ENCODE measurements around the gene MRPS7. TPM values are rescaled to one million over a fixed set of nuclear protein-coding genes. Genes with fewer than 3 reads are reported as not detected.

The MRPS7 gene
- total RNA-seq, 1 donor from 2014 or later, result 43.3 TPM

GRCh38 chr17:75313941-75314551 is 52.4 kb downstream of the MRPS7 start:
- H3K9ac ChIP-seq, result no peak overlapping the region
- no peak overlapping the region for H3K27ac ChIP-seq
- Mint-ChIP-seq H3K9me3 (no peaks in the 10 kb centered on the region), H3K36me3 (peaks cover 2% of the 10 kb centered on the region), H3K4me3 (no peak overlapping the region), H3K27me3 (ENCODE audit: insufficient read depth, low read depth) (peaks cover 7% of the 10 kb centered on the region), H3K27ac (no peak overlapping the region), H3K4me1 (peaks cover 4% of the 10 kb centered on the region)
- peaks cover 14% of the 10 kb centered on the region for H4K20me1 ChIP-seq (ENCODE audit: low read depth)
- H3K4me1 ChIP-seq, result peaks cover 10% of the 10 kb centered on the region
- H2AFZ ChIP-seq (replicated peaks), result no peak overlapping the region
- DNase-seq (ENCODE audit: low spot score), result no peak
- H3K27me3 ChIP-seq, result no peaks in the 10 kb centered on the region
- H3K79me2 ChIP-seq (ENCODE audit: low read depth), result no peaks in the 10 kb centered on the region
- no peak overlapping the region for H3K4me2 ChIP-seq
- H3K9me3 ChIP-seq (ENCODE audit: low read depth), result no peaks in the 10 kb centered on the region
- peaks cover 9% of the 10 kb centered on the region for H3F3A ChIP-seq (ENCODE audit: low read depth)
- H3K36me3 ChIP-seq, result no peaks in the 10 kb centered on the region
- no peak for TF ChIP-seq EZH2 (IDR thresholded peaks at IDR 0.05)
- TF ChIP-seq EZH2phosphoT487 (IDR thresholded peaks at IDR 0.05), result no peak
- no peak for TF ChIP-seq CTCF (IDR thresholded peaks at IDR 0.05)
- no peak overlapping the region for H3K4me3 ChIP-seq

GRCh38 chr17:75315541-75316243 is 54.0 kb downstream of the MRPS7 start:
- H3K4me2 ChIP-seq, result no peak overlapping the region
- peaks cover 9% of the 10 kb centered on the region for H3F3A ChIP-seq (ENCODE audit: low read depth)
- H3K9me3 ChIP-seq (ENCODE audit: low read depth), result no peaks in the 10 kb centered on the region
- no peak for DNase-seq (ENCODE audit: low spot score)
- TF ChIP-seq EZH2phosphoT487 (IDR thresholded peaks at IDR 0.05) (no peak), CTCF (IDR thresholded peaks at IDR 0.05) (no peak), EZH2 (IDR thresholded peaks at IDR 0.05) (no peak)
- H3K4me3 ChIP-seq, result no peak overlapping the region
- H3K4me1 ChIP-seq, result peaks cover 10% of the 10 kb centered on the region
- H3K27me3 Mint-ChIP-seq (ENCODE audit: insufficient read depth, low read depth), result peaks cover 7% of the 10 kb centered on the region
- no peak overlapping the region for H2AFZ ChIP-seq (replicated peaks)
- peaks cover 4% of the 10 kb centered on the region for H3K4me1 Mint-ChIP-seq
- no peak overlapping the region for H3K27ac ChIP-seq
- no peaks in the 10 kb centered on the region for H3K9me3 Mint-ChIP-seq
- no peaks in the 10 kb centered on the region for H3K27me3 ChIP-seq
- H3K36me3 Mint-ChIP-seq, result peaks cover 8% of the 10 kb centered on the region
- H4K20me1 ChIP-seq (ENCODE audit: low read depth), result peaks cover 14% of the 10 kb centered on the region
- no peaks in the 10 kb centered on the region for H3K79me2 ChIP-seq (ENCODE audit: low read depth)
- H3K9ac ChIP-seq, result no peak overlapping the region
- H3K27ac Mint-ChIP-seq, result peak overlapping the region; percentile 8
- H3K4me3 Mint-ChIP-seq, result no peak overlapping the region
- H3K36me3 ChIP-seq, result no peaks in the 10 kb centered on the region

Other genes with a start within 250 kb of the MRPS7 start
- 50.8 and 52.8 TPM in 2 replicates for gene MRPL58, start 249.2 kb upstream of the MRPS7 start, total RNA-seq (ENCODE audit: low replicate concordance)
- gene ATP5PD, start 214.9 kb upstream of the MRPS7 start, total RNA-seq (ENCODE audit: low replicate concordance), result 209 and 268 TPM in 2 replicates
- gene KCTD2, start 214.7 kb upstream of the MRPS7 start, total RNA-seq (ENCODE audit: low replicate concordance), result 28.9 and 32.9 TPM in 2 replicates
- gene SLC16A5, start 173.9 kb upstream of the MRPS7 start, total RNA-seq (ENCODE audit: low replicate concordance), result 3.4 and 19.9 TPM in 2 replicates
- 1.9 and 4.3 TPM in 2 replicates for gene ARMC7, start 151.9 kb upstream of the MRPS7 start, total RNA-seq (ENCODE audit: low replicate concordance)
- 45.8 and 117 TPM in 2 replicates for gene NT5C, start 130.1 kb upstream of the MRPS7 start, total RNA-seq (ENCODE audit: low replicate concordance)
- gene JPT1, start 107.4 kb upstream of the MRPS7 start, total RNA-seq (ENCODE audit: low replicate concordance), result 236 and 286 TPM in 2 replicates
- gene SUMO2, start 78.9 kb upstream of the MRPS7 start, total RNA-seq (ENCODE audit: low replicate concordance), result 250 and 372 TPM in 2 replicates
- 58.2 and 88.6 TPM in 2 replicates for gene NUP85, start 56.2 kb upstream of the MRPS7 start, total RNA-seq (ENCODE audit: low replicate concordance)
- gene GGA3, start 273 bp upstream of the MRPS7 start, total RNA-seq (ENCODE audit: low replicate concordance), result 28.0 and 37.3 TPM in 2 replicates
- 17.7 and 27.5 TPM in 2 replicates for gene MIF4GD, start 9.4 kb downstream of the MRPS7 start, total RNA-seq (ENCODE audit: low replicate concordance)
- gene SLC25A19, start 27.6 kb downstream of the MRPS7 start, total RNA-seq (ENCODE audit: low replicate concordance), result 5.2 and 10.4 TPM in 2 replicates
- 71.0 and 72.5 TPM in 2 replicates for gene GRB2, start 143.8 kb downstream of the MRPS7 start, total RNA-seq (ENCODE audit: low replicate concordance)
- gene TMEM94, start 194.8 kb downstream of the MRPS7 start, total RNA-seq (ENCODE audit: low replicate concordance), result 23.6 and 96.8 TPM in 2 replicates

Data from neural progenitor cell (in vitro differentiated cells).